Hepatocyte (in vitro differentiated cells): Measurements from ENCODE around the gene SLC25A30.

Experiments
- EZH2 ChIP-seq: fragments of 200-600 bp; sonication (generic); IDR thresholded peaks from 2 replicates; pipeline ENCODE4 v1.6.1; 2016; ENCODE audit warnings: antibody characterized with exemption, mild to moderate bottlenecking, borderline replicate concordance
- TF ChIP-seq, protein P1 (sequence below): fragments of 200-600 bp; sonication (generic); IDR thresholded peaks from 2 replicates; pipeline ENCODE4 v1.5.1; 2016; ENCODE audit warnings: antibody characterized with exemption, mild to moderate bottlenecking; ENCODE audit not compliant: poor library complexity

DNA sequence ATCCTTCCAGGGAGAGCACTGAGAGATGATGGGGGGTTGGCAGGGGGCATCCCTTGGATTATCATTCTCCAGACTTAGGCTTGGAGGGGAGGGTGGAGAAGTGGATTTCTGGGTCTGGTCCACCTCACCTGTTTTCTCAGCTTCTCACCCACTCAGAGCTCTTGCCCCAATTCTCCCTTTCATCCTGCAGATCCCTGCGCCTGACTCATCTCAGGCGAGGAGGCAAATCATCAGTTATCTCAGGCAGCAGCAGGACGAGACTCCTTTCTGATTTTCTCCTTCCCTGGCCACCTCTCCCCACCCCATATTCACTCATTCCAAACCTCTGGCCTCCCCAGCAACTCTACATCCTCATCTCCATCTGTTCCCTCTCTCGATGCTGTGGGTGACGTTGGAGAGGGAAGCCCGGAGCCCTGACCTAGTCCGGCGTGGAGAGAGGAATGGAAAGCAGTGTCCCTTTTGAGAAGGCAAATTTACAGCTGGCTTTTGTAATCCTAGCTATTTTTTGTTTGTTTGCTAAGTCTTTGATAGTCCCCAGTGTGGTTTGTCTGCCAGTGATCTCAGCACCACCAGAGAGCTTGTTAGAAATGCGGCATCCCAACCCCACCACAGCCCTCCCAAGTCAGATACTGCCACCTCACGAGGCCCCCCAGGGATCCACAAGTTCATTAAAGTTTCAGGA, 53.2 kb downstream of the SLC25A30 start:
- TF ChIP-seq, protein P1, sequence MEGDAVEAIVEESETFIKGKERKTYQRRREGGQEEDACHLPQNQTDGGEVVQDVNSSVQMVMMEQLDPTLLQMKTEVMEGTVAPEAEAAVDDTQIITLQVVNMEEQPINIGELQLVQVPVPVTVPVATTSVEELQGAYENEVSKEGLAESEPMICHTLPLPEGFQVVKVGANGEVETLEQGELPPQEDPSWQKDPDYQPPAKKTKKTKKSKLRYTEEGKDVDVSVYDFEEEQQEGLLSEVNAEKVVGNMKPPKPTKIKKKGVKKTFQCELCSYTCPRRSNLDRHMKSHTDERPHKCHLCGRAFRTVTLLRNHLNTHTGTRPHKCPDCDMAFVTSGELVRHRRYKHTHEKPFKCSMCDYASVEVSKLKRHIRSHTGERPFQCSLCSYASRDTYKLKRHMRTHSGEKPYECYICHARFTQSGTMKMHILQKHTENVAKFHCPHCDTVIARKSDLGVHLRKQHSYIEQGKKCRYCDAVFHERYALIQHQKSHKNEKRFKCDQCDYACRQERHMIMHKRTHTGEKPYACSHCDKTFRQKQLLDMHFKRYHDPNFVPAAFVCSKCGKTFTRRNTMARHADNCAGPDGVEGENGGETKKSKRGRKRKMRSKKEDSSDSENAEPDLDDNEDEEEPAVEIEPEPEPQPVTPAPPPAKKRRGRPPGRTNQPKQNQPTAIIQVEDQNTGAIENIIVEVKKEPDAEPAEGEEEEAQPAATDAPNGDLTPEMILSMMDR, result no peak
- TF ChIP-seq EZH2, result no peak
